Endothelial cell of umbilical vein (primary cell): Measurements from ENCODE around the gene NAALADL1.

ENCODE experiments used
- CTCF ChIP-seq, 2 donors: IDR thresholded peaks; 1 replicate in 1 of 2; 2 replicates in 1 of 2; pipeline ENCODE4 v1.5.1; 2011; ENCODE audit warnings: low read length in 2 of 2, mild to moderate bottlenecking in 2 of 2, moderate library complexity in 2 of 2, control low read depth in 1 of 2, inconsistent platforms in 1 of 2, low read depth in 1 of 2; ENCODE audit not compliant: insufficient read depth in 1 of 2; ENCODE audit errors: extremely low read depth in 1 of 2
- POLR2A ChIP-seq: IDR thresholded peaks from 2 replicates; pipeline ENCODE4 v1.6.1; 2012; ENCODE audit warnings: low read depth, mild to moderate bottlenecking, control low read depth, low read length

GRCh38 chr11:65103476-65103875 is 45.1 kb upstream of the NAALADL1 start:
- TF ChIP-seq CTCF (IDR thresholded peaks at IDR 0.05; ENCODE audit: extremely low read depth in 1 of 2, insufficient read depth in 1 of 2, low read depth in 1 of 2, low read length in 2 of 2) (no peak), POLR2A (no peak)
